Panc1 (cell line): Measurements from ENCODE around the gene ADGRD1.

Experiments
- CTCF ChIP-seq: fragments of 450-650 bp; IDR thresholded peaks from 2 replicates; pipeline ENCODE4 v1.5.1; 2017; ENCODE audit warnings: mild to moderate bottlenecking
- POLR2AphosphoS5 ChIP-seq: IDR thresholded peaks from 2 replicates; pipeline ENCODE4 v1.6.1; 2012; ENCODE audit warnings: mild to moderate bottlenecking, low read depth, low read length, moderate library complexity

DNA sequence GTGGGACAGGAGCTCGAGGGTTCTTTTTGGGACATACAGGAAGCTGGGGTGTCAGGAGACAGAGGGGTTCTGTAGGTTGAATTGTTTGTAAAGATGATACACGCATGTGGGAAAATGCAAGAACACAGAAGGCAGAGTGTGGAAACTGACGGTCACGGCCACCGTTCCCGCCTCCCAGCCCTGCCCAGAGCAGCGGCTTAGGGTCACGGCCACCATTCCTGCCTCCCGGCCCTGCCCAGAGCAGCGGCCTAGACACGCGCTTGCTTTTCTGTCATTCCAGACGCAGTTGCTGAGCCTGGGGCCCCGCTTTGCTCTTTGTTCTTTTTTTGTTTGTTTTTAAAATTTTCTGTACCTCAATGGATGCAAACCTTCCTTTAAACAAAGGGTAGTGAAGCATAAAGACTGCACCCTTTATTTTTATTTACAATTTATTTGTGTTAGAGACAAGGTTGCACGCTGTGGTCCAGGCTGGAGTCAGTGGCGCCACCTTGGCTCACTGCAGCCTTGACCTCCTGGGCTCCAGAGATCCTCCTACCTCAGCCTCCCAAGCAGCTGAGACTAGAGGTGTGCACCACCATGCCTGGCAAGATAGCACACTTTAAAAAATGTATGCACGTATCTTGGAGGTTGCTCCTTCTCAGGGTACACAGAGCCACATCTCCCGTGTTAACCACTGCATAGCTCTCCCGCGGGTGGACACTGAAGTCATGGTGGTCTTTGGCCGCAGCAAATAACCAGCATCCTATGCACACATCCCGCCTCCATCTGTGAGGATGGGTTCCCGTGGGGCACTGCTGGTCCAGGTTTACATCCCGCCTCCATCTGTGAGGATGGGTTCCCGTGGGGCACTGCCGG, 142.3 kb downstream of the ADGRD1 start:
- TF ChIP-seq CTCF (no peak), POLR2AphosphoS5 (no peak)
